Kidney capillary endothelial cell (primary cell): ENCODE results near the gene CD300A.
A peak's percentile ranks its signal among the peaks of the same experiment; 100 is the strongest.
"Not testable (repeated sequence)": the region's sequence is repeated elsewhere in the genome, so short reads cannot be mapped to it uniquely, and the experiment has no call there.

Experiments
- DNase-seq: peaks from one replicate; pipeline ENCODE4 v3.0.0-alpha.2; 2018; ENCODE audit warnings: low spot score

The CD300A gene

DNA sequence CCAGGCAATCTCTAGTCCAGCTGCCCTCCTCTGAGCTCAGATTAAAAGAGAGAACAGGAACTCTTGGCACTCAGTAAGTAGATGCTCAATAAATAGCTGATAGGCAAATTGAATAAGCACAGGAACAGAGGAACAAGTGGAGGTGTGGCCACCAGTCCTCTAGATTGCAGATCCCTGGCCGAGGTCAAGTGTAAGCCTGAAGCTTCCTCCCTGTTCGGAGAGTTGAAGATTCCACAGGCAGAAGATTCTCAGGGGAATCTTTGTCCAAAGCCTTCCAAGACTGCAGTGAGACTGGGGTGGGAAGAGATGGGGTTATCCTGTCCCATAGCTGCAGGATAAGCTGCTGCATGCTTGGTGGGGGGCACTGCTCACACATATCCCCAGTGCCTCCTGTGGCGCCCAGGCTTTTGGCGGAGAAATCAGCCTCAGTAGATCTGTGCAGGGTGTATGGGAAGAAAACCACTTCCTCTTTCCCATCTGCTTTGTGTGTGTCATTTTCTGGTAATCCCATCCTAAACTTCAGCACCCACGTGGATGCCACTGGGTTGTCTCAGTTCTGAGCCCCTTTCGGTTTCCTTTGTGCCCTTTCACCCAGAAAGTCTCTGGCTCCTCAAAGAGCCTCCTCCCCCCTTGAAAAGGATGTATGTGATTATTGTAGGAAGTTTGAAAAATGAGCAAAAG, 12.1 kb downstream of the CD300A start:
- no peak for DNase-seq

DNA sequence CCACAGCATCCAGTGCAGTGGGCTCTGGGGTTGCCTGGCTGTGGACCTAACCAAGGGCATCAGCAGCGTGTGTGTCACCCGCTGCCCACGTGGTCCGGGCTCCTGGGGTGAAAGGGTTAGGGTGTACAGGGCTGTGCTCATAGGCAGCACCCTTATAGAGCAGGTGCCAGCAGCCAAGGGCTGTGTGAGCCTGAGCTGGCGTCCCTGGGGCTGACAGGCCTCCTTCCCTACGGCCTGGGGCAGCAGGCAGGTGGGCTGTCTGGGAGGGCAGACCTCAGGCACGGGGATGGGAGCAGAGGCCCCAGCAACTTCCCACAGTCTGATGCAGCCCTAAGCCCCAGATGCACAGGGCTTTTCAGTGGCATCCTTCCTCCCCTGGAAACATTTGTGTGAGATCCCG, 13.9 kb downstream of the CD300A start:
- DNase-seq = no peak

DNA sequence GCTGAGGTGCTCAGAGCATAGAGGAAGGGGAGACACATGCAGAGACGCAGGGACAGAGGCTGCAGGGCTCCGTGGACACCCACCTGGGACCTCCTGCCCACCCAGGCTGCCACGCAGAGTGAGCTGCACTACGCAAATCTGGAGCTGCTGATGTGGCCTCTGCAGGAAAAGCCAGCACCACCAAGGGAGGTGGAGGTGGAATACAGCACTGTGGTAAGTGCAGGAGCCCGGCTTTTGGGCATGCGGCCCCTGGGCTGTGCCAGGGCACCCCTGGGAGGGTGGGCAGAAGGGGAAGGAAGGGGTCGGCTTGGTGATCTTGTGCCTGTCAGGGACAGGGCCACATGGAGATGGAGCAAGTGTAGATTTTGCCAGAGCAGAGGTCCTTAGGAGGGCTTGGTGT, 15.2 kb downstream of the CD300A start:
- DNase-seq = no peak

DNA sequence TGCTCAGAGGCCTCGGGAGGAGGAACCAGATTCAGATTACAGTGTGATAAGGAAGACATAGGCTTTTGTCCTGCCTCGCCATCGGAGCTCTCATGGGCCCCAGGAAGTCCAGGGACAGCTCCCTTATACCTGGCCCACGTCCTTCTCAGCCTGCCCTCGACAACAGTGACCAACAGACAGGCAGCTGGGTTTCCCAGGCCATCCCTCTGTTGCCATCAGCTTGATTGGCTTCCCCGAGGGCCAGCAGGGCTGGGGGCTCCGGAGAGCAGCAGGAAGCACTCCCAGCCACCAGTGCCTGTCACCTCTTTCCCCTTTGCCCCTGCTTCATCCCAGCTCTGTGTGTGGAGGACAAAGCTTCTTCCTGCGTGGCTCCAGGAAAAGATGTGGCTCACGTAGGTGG, 17.6 kb downstream of the CD300A start:
- no peak for DNase-seq

DNA sequence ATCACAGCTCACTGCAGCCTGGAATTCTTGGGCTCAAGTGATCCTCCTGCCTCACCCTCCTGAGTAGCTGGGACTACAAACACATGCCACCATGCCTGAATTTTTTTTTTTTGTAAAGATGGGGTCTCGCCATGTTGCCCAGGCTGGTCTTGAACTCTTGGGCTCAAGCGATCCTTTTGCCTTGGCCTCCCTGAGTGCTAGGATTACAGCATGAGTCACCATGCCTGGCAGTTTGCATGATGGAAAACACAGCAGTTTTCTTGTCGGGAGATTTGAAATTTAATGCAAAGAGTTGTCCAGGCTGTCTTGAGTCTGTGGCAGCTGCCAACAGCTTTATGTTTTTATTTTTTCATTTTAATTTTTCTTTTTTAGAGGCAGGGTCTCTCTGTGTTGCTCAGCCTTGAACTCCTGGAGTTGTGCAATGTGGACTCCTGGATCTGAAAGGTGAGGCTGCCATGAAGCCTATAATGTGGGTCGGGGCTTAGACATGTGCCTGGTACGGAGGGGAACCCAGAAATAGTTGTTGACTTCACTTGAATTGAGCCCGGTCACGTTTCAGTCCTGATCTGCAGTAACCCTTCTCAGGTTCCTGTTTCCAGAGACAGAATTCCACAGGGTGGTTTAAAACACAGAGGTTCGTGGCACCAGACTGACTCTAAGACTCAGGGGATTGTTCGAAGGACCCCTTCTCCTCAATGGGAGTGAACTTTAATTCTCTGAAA, 18.7 kb downstream of the CD300A start:
- DNase-seq = no peak

GRCh38 chr17:74485841-74486240, 19.4 kb downstream of the CD300A start:
- no peak for DNase-seq

GRCh38 chr17:74488276-74488675, 21.8 kb downstream of the CD300A start:
- not testable (repeated sequence) for DNase-seq

DNA sequence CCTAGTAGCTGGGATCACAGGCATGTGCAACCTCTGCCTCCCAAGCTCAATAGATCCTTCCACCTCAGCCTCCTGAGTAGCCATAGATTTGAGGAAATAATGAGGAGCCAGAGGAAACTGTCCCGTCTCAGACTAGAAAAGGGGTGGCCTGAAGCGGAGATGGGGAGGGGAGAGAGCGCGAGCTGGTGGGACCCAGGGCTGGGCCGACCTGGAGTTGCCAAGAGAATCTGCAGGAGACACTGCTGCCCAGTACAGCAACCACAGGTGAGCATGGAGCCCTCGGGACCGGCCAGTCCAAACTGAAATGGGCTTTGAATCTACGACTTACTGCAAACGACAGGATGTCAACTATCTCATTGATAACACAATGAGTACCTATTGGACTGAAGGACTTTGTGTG, 24.3 kb downstream of the CD300A start:
- no peak for DNase-seq

GRCh38 chr17:74491626-74492025, 25.2 kb downstream of the CD300A start:
- DNase-seq = no peak

DNA sequence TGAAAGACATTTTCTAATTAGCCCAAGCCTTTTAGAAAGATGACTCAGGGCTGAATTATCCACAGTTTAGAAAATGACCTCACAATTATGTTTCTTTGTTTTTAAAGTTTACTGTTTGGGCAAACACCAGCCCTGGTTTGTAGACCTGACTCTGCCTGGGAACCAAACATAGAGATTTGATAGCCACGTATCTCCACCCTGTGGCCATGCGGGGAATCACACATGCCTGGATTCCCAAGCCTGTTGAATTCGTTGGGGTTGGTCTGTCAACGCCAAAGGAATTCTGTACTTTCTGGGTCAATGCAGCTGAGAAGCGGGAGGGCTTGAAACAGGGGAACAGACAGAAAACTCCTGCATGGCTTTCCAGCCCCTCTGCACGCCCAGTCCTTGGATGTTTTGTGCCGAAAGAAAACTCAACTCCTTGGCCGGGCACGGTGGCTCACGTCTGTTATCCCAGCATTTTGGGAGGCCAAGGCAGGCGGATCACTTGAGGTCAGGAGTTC, 26.9 kb downstream of the CD300A start:
- peak; percentile 67 for DNase-seq

- no peak for DNase-seq
These were observed 31.0 kb downstream of the CD300A start for GRCh38 chr17:74497471-74497870.

- DNase-seq = no peak
These were observed 33.6 kb downstream of the CD300A start for GRCh38 chr17:74499992-74500391.

DNA sequence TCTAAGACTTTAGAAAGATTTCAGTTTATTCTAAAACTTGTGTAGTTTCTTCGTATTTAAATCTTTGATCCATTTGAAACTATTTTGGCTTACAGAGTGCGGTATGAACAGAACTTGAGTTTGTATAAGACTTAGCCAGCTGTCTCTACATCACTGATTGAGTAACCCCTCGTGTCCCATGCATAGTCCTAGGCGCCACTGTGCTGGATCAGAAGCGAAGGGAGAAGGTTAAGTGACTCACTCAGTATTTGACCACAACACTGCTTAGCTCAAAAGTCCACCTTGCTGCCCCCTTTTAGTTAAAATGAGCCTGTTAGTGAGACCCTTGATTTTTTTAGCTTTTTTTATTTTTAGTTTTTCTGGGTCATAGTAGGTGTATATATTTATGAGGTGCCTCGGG, 36.4 kb downstream of the CD300A start:
- no peak for DNase-seq

DNA sequence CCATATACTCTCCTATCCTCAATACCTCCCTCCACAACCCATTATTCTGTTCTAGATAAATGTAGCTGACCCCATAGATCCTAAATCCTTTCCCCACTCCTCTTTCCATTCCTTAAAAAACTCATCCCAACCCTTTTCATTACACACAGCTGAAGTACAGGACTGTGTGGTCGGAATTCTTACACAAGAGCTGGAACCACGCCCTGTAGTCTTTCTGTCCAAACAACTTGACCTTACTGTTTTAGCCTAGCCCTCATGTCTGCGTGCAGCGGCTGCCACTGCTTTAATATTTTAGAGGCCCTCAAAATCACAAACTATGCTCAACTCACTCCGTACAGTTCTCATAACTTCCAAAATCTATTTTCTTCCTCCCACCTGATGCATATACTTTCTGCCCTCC, 37.5 kb downstream of the CD300A start:
- not testable (repeated sequence) for DNase-seq

GRCh38 chr17:74508156-74508555, 41.7 kb downstream of the CD300A start:
- DNase-seq = no peak

DNA sequence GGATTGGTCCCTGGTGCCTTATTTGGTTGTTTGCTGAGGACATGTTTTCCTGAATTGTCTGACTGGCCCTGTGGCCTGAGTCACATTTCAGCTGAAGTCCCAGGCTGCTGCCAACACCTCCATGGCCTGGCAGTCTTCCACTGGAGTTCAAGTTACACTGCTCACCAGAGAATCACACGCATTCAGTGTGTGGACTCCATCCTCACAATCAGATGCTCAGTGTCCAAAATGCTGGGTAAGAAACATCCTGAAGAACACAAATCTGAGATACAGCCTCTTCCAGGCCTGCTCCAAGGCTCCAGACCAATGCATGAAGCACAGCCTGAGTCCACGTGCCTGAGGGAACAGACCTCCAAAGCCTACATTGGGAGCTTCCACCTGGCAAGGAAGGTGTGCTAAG, 45.6 kb downstream of the CD300A start:
- DNase-seq = no peak

- peak; percentile 50 for DNase-seq
These were observed 46.2 kb downstream of the CD300A start for GRCh38 chr17:74512624-74513091.

DNA sequence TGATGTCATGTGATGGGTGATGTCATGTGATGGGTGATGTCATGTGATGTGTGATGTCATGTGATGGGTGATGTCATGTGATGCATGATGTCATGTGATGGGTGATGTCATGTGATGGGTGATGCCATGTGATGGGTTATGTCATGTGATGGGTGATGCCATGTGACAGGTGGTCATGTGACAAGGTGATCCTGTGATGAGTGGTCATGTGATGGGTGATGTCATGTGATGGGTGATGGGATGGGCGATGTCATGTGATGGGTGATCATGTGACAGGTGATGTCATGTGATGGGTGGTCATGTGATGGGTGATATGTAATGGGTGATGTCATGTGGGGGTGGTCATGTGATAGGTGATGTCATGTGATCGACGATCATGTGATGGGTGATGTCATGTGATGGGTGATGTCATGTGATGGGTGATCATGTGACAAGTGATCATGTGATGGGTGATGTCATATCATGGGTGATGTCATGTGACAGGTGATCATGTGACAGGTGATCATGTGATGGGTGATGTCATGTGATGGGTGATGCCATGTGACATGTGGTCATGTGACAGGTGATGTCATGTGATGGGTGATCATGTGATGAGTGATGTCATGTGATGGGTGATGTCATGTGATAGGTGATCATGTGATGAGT, 47.7 kb downstream of the CD300A start:
- peak; percentile 60 for DNase-seq

DNA sequence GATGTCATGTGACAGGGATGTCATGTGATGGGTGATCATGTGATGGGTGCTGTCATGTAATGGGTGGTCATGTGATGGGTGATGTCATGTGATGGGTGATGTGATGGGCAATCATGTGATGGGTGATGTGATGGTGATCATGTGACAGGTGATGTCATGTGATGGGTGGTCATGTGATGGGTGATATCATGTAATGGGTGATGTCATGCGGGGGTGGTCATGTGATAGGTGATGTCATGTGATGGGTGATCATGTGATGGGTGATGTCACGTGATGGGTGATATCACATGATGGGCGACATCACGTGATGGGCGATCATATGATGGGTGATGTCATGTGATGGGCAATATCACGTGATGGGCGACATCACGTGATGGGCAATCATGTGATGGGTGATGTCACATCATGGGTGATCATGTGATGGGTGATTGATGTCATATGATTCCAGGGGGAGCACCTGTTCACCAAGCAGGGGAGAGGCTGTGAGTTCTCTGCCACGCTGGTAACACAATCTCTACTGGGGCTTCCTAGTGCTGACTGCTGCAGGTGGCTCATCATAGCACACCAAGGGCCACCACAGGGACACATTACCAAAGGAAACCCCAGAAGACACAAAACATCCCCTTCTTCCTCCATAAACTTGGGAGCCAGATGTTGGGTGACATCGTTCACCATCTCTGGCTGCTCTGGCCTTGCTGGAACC, 48.3 kb downstream of the CD300A start:
- no peak for DNase-seq

DNA sequence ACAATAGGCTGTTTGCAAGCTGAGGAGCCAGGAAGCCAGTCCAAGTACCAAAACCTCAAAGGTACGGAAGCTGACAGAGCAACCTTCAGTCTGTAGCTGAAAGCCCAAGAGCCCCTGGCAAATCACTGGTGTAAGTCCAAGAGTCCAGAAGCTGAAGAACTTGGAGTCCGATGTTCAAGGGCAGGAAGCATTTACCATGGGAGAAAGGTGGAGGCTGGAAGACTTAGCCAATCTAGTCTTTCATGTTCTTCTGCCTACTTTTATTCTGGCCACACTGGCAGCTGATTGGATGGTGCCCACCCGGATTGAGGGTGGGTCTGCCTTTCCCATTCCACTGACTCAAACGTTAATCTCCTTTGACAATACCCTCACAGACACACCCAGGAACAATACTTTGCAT, 49.5 kb downstream of the CD300A start:
- DNase-seq = no peak

DNA sequence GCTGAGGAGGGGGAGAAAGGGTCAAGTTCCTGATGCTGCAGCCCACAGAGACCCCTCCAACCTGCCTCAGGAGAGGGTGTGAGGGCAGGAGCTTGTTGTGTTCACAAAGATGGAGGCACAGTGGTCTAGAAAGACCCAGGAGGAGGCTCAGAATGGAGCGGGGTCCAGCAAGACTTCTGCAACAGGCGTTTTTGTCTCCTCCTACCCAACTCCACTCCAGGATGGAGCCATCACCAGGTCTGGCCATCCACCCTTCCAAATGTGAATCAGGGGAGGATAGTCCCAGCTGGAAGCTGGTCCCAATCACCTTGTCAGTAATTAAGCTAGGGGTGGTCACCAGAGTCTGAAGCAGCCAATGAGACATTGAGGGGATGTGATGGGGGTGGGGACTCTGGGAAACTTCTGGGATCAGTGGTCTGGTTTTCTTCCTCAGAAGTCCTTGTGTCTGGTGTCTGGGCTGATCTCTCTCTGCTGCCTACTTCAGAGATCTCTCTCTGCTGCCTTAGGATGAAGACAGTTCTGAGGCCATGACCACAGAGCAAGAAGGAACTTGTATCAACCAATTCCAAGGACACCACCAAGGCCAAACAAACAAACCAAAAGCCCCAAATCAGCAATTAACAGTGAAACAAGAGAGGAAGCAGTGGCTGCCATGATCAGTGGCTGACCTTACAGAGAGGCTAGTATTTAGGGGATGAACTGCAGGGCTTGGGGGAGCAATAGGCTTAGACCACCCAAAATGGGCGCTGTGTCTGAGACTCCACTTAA, 50.3 kb downstream of the CD300A start:
- no peak for DNase-seq
